Measurements from ENCODE around the gene USP49. TPM values are rescaled to one million over a fixed set of nuclear protein-coding genes. Genes with fewer than 3 reads are reported as not detected.

The USP49 gene
- total and polyA plus RNA-seq, 2 of the 13 experiments (the other 11 are each of a cell fraction or from before 2014, with no cell fraction given), result 2.9 to 4.3 TPM

GRCh38 chr6:41894366-41895299, 542 bp downstream of the USP49 start (continued):
- no peak for TF ChIP-seq THYN1 (CRISPR knock-in tag; IDR thresholded peaks at IDR 0.05; ENCODE audit: borderline replicate concordance, low read depth)
- TF ChIP-seq ZNF550 (CRISPR knock-in tag; IDR thresholded peaks at IDR 0.05; ENCODE audit: borderline replicate concordance), result 0 out of 2 replicates have a peak, but pooled peaks have one; percentile 41
- TF ChIP-seq HOXA9 (CRISPR knock-in tag; IDR thresholded peaks at IDR 0.05; ENCODE audit: borderline replicate concordance), result 0 out of 2 replicates have a peak, but pooled peaks have one; percentile 28
- no peak for TF ChIP-seq ZNF350 (CRISPR knock-in tag; IDR thresholded peaks at IDR 0.05; ENCODE audit: borderline replicate concordance, low read depth)
- no peak for TF ChIP-seq ZNF530 (CRISPR knock-in tag; IDR thresholded peaks at IDR 0.05; ENCODE audit: low read depth)
- TF ChIP-seq RELA (CRISPR knock-in tag; IDR thresholded peaks at IDR 0.05), result no peak
- TF ChIP-seq, protein P1, sequence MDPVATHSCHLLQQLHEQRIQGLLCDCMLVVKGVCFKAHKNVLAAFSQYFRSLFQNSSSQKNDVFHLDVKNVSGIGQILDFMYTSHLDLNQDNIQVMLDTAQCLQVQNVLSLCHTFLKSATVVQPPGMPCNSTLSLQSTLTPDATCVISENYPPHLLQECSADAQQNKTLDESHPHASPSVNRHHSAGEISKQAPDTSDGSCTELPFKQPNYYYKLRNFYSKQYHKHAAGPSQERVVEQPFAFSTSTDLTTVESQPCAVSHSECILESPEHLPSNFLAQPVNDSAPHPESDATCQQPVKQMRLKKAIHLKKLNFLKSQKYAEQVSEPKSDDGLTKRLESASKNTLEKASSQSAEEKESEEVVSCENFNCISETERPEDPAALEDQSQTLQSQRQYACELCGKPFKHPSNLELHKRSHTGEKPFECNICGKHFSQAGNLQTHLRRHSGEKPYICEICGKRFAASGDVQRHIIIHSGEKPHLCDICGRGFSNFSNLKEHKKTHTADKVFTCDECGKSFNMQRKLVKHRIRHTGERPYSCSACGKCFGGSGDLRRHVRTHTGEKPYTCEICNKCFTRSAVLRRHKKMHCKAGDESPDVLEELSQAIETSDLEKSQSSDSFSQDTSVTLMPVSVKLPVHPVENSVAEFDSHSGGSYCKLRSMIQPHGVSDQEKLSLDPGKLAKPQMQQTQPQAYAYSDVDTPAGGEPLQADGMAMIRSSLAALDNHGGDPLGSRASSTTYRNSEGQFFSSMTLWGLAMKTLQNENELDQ (CRISPR knock-in tag; IDR thresholded peaks at IDR 0.05; ENCODE audit: borderline replicate concordance), result no peak
- TF ChIP-seq MTF2 (CRISPR knock-in tag; IDR thresholded peaks at IDR 0.05; ENCODE audit: borderline replicate concordance), result 0 out of 2 replicates have a peak, but pooled peaks have one; percentile 31
- TF ChIP-seq NCOA1 (CRISPR knock-in tag; IDR thresholded peaks at IDR 0.05), result 0 out of 2 replicates have a peak, but pooled peaks have one; percentile 7
- TF ChIP-seq ARID4A (CRISPR knock-in tag; IDR thresholded peaks at IDR 0.05; ENCODE audit: borderline replicate concordance), result 0 out of 2 replicates have a peak, but pooled peaks have one; percentile 11
- TF ChIP-seq ZNF724P (CRISPR knock-in tag; IDR thresholded peaks at IDR 0.05; ENCODE audit: borderline replicate concordance), result no peak
- 0 out of 2 replicates have a peak, but pooled peaks have one; percentile 55 for TF ChIP-seq KDM5A (IDR thresholded peaks at IDR 0.05; ENCODE audit: borderline replicate concordance, low read length)
- no peak for TF ChIP-seq PREB (CRISPR knock-in tag; IDR thresholded peaks at IDR 0.05)
- no peak for TF ChIP-seq SRSF9 (IDR thresholded peaks at IDR 0.05; ENCODE audit: borderline replicate concordance, insufficient read depth, low read depth, low read length, poor library complexity, severe bottlenecking)
- TF ChIP-seq, protein P2, sequence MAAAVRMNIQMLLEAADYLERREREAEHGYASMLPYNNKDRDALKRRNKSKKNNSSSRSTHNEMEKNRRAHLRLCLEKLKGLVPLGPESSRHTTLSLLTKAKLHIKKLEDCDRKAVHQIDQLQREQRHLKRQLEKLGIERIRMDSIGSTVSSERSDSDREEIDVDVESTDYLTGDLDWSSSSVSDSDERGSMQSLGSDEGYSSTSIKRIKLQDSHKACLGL (CRISPR knock-in tag; IDR thresholded peaks at IDR 0.05), result no peak
- TF ChIP-seq AGO2 (optimal IDR thresholded peaks at IDR 0.05; ENCODE audit: low read depth, low read length), result no peak
- TF ChIP-seq SP2 (CRISPR knock-in tag; IDR thresholded peaks at IDR 0.05), result no peak
